GM18511 (cell line): Measurements from ENCODE around the gene WDR37.
"Not testable (repeated sequence)": the region's sequence is repeated elsewhere in the genome, so short reads cannot be mapped to it uniquely, and the experiment has no call there.

Experiments used
- ATAC-seq: cut with Tn5 transposase; IDR thresholded peaks from one replicate; pipeline ENCODE4 v1.9.1; 2021; ENCODE audit warnings: mild to moderate bottlenecking, moderate library complexity; ENCODE audit not compliant: unreplicated experiment

The WDR37 gene

DNA sequence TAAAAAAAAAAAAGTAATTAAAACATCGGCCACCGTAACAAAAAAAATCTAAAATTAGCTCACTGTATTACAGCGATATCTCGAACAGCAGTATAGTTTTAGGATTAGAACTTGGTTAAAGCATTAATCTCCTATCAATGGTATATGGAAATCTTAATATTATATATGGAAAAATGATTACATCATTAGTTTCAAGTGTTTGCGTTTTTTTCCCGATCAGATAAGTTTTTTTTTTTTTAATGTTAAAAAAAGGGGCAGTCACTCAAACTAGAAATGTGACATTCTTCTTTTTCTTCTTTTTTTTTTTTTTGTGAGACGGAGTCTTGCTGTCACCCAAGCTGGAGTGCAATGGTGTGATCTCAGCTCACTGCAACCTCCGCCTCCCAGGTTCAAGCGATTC, 14.7 kb upstream of the WDR37 start:
- no peak for ATAC-seq

DNA sequence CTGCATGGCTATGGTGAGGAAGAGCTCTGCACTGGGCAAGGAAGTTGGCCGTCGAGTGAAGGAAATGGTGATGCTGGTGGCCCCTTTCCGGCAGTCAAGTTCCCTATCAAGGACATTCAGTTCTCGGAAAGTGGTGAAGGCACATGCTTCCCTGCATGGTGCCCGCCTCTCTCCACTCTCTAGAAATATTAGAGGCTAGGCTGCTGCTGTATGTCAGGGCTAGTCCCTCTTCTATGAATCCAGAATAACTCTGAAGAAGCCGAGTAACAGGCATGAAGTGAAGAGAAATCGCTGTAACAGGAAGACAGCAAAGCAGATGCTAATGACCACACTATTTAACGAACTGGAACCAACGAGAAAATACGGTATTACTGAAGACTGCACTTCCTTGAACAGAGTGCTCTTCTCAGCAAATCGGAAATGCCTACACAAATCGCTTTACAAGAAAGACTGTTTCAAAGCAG, 12.6 kb upstream of the WDR37 start:
- peak; percentile 69 for ATAC-seq

DNA sequence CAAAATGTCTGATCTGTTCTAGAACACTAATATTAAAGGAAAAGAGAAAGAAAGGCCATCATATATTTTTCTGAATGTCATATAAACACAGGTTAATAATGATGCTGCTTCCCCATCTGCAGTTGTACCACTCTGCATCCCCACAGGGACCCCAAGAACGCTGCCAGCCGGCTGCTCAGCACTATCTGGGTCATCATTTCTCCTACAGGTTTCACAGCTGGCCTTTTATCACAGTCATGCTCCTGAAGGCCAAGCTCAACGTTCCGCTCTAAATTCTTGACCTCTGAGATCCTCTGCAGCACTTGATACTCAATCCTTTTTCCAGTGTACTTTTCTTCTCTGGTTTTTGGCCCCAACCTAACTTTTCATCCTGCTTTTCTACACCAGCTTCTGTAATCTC, 12.0 kb upstream of the WDR37 start:
- no peak for ATAC-seq

DNA sequence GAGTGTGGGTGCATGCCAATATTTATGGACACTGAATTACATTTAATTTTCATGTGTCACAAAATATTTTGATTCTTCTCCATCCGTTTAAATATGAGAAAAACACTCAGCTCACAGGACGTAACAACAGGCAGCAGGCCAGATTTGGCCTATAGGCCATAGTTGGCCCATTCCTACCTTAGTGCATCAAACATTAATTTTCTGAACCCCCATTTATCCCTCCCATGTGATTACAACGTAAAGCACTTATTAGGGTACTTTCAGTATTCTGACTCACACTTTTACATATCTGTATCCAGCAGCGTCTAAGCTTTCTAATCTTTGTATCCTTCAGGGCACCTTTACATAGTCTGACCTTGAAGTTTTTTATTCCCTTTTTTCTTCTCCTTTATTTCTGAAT, 11.2 kb upstream of the WDR37 start:
- no peak for ATAC-seq

DNA sequence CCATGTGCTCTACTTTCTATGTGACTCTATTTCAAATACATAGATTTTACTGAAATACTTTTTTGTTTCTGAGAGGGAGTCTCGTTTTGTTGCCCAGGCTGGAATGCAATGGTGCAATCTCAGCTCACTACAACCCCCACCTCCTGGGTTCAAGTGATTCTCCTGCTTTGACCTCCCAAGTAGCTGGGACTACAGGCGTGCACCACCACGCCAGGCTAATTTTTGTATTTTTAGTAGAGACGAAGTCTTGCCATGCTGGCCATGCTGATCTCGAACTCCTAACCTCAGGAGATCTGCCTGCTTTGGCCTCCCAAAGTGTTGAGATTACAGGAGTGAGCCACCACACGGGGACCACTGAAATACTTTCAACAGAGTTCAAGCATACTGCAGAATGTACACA, 10.8 kb upstream of the WDR37 start:
- ATAC-seq: no peak

DNA sequence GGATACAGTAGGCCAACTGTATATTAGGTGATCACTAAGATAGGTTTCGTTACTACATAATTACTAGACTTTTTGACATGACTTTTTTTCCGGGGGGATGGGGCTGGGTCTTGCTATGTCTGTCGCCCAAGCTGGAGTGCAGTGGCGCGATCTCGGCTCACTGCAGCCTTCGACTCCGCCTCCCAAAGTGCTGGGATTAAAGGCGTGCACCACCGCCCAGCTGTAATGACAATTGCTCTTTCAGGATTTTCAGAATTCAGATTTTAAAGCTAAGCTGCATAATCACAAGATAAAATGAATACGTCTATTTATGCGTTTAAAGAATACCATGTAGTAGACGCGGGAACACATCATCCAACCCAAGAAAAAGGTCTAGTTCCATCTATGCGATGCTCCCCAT, 8.2 kb upstream of the WDR37 start:
- ATAC-seq: no peak

DNA sequence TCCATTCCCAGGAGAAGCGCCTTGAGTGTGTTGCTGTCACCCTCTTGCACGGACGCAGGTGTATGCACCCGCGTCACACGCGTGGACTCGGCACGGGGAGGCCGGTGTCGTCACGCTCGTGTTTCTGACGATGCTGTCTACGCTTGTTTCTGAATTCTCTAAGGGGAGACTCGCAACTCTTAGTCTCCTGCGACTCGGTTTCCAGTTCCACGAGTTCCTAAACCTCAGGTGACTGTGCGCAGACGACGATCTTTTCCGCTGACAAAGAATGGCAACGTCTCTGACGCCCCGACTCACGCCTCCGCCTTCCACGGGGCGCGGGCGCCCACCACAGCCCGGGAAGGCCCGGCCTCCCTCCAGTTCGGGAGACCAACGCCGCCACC, 7.8 kb upstream of the WDR37 start:
- ATAC-seq: peak; percentile 16

DNA sequence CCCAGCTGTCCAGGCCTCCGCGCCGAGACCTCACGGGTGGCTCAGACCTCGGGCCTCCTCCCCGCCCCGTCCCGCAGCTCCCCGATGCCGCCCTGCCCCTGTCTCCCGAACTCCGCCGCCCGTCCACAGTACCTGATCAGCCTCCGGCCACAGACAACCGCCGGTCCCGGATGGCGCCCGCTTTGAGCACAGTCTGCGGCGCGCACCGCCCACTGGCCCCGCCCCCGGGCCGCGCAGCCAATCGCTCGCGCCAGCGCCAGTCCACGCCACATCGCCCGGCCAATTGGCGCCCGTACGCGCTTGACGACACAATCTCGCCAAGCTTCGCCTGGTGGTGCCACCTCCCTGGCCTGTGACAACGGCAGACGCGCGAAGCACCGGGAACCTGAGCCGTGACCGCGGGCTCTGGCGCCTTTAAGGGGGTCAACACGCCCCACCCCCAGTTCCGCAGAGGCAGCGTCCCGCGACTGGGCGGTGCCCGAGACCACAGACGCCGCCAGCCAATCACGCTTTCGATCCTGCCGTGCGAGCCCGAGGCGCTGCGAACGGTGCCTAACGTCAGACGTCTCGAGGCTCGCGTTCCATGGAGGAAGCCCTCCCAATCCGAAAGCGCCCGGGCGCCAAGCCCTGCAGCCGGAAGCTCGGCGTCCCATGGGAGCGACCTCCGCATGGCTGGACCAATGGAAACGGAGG, 7.3 kb upstream of the WDR37 start, which contains the start of gene IDI1:
Gene IDI1 (minus strand): TSS at position 388 of the 693 bp plus-strand sequence. CDS start 116 bp downstream, at position 272.
- peak; percentile 84 for ATAC-seq

DNA sequence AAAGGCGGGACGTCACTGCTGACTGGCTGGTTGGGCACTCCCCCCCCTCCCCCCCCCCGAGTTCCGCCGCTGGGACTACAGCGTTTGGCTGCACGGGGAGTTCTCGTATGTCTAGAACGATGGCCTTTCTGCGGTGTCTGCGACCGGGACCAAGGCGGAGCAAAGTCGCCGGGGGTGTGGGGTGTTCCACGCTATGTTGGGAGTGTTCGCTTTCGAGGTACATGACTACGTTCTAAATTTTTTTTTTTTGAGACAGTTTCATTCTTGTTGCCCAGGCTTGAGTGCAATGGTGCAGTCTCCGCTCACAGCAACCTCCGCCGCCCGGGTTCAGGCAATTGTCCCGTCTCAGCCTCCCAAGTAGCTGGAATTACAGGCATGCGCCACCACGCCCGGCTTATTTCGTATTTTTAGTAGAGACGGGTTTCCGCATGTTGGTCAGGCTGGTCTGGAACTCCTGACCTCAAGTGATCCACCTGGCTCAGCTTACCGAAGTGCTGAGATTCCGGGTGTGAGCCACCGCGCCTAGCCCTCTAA, 6.7 kb upstream of the WDR37 start:
- ATAC-seq: no peak

DNA sequence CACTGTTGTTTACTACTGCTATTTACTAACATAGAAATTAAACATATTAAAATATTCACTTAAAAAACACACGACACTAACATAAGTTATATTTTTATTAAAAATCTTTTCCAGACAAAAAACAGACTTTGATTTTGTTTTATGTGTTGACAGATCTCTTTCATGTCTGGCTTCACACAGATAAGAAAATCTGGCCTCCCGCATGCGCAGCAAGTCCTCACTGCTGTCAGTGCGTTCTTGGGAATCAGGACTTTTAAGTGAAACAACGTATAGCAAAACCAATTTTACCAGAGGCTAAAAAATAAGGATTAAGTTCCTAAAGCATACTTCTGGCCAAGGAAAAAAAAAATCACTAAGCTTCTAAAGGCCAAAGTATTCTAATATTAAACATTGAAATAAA, 6.0 kb upstream of the WDR37 start:
- ATAC-seq: no peak

DNA sequence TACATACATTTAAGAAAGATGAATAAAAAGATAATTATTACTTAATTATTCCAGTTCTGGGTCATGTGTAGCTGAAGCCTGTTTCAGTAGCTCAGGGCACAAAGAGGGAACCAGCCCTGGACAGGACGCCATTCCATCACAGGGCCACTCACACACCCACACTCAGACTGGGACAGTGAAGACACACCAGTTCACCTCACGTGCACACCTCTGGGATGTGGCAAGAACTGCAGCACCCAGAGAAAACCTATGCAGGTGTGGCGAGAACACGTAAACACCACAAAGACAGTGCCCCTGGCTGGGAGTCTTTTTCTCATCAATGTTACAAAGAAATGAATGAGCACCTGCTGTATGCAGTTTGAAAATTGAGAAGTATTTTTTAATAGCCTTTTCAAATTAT, 5.6 kb upstream of the WDR37 start:
- no peak for ATAC-seq

DNA sequence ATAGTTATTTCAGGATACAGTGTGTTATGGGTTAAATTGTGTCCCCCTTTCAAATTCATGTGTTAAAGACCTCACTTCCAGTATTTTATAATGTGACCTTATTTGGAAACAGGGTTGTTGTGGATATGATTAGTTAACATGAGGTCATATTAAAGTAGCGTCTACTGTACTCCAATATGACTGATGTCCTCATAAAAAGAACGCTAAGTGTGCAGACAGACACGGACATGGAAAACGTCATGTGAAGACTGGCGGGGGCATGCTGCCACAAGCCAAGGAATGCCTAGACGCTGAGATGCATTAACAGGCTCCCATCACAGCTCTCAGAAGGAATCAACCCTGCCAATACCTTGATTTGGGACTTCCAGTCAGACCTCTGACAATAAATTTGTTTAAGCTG, 1.5 kb upstream of the WDR37 start:
- no peak for ATAC-seq

DNA sequence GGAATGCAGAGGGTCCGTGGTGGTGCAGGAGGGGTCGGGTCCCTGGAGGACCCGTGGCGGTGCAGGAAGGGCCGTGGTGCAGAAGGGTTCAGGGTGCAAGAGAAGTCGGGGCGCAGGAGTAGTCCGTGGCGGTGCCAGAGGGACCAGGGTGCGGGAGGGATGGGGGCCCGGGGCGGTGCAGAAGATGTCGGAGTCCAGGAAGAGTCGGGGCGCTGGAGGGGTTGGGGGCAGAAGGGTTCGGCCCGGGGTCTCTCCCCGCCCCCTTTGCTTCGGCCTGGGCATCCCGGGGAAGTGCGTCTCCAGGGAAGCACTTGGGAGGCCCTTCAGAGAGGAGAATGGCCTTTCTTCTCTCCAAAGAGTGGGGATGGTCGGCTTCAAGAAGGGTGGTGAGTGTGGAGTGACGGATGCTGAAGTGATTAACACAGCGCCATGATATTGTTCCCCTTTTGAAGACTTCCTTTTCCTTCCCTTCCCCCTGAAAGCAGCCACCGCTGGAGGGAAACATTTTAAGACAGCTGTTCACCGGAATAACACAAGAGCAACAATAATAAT, 997 bp downstream of the WDR37 start:
- ATAC-seq: peak; percentile 29

DNA sequence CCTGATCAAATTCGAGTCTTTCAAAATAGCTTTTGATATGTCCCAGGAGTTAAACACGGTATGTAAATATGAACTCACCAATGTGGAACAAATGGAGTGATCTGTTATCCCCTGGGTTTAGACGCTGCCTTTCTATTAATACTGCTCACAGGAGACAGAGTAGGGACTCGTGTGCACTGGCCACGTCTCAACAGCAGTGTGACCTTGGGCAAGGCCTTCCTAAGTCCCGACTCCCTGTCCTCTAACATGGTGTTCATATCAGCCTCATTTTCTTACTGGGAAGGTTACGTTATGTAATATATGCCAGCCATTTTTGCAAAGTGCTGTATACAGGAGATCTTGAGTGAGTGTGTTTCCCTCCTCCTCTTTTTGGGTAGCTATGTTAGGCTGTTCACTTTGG, 1.8 kb downstream of the WDR37 start:
- ATAC-seq: no peak

DNA sequence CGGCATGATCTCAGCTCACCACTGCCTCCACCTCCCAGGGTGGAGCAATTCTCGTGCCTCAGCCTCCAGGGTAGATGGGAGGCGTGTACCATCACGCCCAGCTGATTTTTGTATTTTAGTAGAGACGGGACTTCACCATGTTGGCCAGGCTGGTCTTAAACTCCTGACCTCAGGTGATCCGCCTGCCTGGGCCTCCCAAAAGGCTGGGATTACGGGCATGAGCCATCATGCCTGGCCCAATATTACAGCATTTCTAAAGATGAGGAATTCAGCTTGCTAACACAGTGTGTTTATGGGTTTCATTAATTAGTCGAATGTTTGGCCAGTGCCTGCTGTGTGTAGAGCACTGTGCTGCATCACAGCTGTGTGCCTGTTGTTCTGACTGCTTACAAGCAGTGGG, 3.7 kb downstream of the WDR37 start:
- no peak for ATAC-seq

DNA sequence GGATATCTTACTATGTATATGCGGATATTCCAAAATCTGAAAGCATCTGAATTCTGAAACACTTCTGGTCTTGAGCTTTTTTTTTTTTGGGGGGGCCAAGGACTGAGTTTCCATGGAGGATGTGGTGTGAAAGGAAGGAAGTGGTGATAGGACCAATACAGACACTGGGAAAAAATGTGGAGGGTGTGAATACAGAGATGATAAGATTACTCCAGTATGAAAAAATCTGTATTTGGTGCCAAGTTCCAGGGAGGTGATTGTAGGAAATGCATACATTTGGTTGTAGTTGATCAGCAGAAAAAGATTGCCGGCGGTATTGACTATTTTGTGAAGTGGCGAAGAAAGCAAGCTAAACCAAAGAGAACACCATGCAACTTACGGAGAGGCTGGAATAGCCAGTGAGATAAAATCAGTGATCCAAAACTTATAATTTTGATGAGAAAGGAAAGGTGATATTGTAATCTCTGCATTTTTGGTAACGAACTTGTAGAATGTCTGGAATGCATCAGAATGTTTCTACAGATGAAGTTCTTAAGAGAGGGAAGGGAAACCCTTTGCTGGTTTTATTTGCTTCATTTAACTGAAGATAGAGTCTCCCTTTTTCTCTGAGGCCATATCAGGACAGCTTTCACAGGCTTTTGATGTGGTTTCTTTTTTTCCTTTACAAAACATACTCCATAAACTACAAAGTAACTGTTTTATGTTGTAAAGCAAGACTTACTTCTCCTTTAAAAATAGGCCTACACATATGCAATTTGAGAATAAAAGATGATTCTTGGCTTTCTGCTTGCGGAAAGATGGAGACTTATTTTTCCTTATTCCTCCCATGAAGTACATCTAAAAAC, 6.0 kb downstream of the WDR37 start:
- no peak for ATAC-seq

DNA sequence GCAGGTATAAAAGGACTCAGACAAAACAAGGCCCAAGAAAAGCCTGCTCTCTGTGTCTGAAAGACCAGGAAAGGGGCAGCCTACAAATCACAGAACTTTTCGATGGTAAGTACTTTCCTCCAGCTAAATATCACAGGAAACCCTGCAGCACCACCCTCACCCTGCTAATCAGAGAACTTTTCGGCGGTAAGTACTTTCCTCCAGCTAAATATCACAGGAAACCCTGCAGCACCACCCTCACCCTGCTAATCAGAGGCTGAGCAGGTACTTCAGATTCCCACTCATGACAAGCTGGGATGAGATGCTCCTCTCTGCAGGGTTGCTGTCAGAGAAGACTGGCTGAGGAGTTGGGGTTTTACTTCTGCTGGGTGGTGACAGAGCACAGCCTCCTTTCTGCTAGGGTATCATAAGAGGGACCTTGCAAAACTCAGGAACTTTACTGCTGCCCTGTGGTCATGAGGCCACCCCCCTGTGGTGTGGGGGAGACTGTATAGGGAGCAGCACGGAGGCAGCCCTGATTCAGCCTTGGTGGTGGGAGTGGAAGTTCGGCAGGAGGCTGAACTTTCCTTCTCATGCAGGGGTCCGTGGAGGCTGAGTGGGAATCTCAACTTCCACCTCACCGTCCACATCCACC, 7.2 kb downstream of the WDR37 start:
- no peak for ATAC-seq

DNA sequence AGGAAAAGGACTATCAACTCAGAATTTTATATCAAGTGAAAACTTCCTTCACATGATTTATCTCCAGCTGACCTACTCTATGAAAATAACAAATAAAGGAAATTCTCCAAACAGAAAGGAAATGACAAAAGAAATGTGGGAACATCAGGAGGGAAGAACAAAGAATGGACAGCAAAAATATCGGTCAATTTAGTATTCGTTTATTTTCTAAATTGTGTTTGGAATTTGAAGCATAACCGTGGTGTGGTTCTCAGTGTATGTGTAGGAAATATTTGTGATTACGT, 8.7 kb downstream of the WDR37 start:
- ATAC-seq: no peak

DNA sequence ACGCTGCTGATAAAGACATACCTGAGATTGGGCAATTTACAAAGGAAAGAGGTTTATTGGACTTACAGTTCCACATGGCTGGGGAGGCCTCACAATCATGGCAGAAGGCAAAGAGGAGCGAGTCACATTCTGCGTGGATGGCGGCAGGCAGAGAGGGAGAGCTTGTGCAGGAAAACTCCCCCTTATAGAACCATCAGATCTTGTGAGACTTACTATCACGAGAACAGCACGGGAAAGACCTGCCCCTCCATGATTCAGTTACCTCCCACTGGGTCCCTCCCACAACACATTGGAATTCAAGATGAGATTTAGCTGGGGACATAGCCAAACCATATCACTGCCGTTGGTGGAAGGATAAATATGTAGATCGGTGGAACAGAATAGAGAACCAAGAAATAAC, 10.5 kb downstream of the WDR37 start:
- not testable (repeated sequence) for ATAC-seq

DNA sequence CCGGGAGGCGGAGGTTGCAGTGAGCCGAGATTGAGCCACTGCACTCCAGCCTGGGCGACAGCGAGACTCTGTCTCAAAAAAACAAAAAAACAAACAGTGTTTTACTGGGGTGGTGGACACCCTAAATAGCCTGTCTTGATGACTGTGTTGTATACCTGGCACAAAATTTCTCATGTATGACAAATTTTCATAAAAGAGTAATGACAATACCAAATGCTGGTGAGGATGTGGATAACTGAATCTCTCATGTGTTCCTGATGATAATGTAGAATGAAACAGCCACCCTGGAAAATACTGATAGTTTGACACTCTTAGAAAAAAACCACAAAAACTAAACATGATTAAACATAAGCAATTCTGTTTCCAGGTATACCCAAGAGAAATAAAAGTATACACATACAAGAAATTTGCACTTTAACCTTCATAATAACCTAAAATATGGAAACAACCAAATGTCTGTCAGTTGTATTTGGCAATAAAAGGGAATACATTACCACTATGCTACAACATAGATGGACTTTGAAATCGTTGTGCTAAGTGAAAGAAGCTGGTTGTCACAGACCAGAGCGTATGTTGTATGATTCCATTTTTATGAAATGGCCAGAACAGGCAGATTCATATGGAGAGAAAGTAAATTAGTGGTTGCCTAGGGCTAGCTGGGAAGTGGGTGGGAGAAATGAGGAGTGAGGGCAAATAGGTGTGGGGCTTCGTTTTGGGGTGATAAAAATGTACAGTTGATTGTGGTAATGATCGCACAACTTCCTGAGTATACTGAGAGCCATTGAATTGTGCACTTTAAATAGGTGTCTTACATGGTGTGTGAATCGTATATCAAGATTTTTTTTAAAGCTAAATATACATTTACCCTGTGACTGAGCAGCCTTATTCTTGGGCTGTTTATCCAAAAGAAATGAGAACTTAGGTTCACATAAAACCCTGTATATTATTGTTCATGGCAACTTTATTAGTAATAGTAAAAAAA, 12.5 kb downstream of the WDR37 start:
- no peak for ATAC-seq
